Thyroid gland (tissue), 4 donors: ENCODE data around the gene CACNA1B. TPM values are rescaled to one million over a fixed set of nuclear protein-coding genes. Genes with fewer than 3 reads are reported as not detected.

Source experiments
- DNase-seq, 2 donors: peaks; one replicate each; pipeline ENCODE4 v3.0.0-alpha.2; 2019
- H3K27ac ChIP-seq, 3 donors: fragments of 200-600 bp; sonication (generic); 1 replicate in 2 of 3; 2 replicates in 1 of 3; pipeline ENCODE4 v1.5.1; 2016 to 2019; ENCODE audit warnings: mild to moderate bottlenecking in 1 of 3, moderate library complexity in 1 of 3
- H3K27me3 ChIP-seq: fragments of 200-600 bp; sonication (generic); one replicate; pipeline ENCODE4 v1.5.1; 2019
- H3K36me3 ChIP-seq, 2 donors: fragments of 200-600 bp; sonication (generic); one replicate each; pipeline ENCODE4 v1.5.1; 2016 to 2019
- H3K4me1 ChIP-seq, 2 donors: fragments of 200-600 bp; sonication (generic); one replicate each; pipeline ENCODE4 v1.5.1; 2017 to 2019
- H3K4me3 ChIP-seq, 3 donors: fragments of 200-600 bp; sonication (generic); replicated peaks in 1 of 3; 1 replicate in 2 of 3; 2 replicates in 1 of 3; pipeline ENCODE4 v1.5.1; 2016; ENCODE audit warnings: mild to moderate bottlenecking in 1 of 3
- H3K9me3 ChIP-seq: fragments of 200-600 bp; sonication (generic); one replicate; pipeline ENCODE4 v1.5.1; 2017
- POLR2A ChIP-seq, 2 donors: fragments of 450-650 bp; IDR thresholded peaks; one replicate each; pipeline ENCODE4 v1.6.1; 2017; ENCODE audit warnings: antibody characterized with exemption in 2 of 2, mild to moderate bottlenecking in 2 of 2, moderate library complexity in 1 of 2
- WGBS, 2 donors: methylation state at CpG; one replicate each; pipeline ENCODE4 v1.1.5; 2017; 5-methylcytosine and 5-hydroxymethylcytosine counted together
- intact Hi-C: fragments of 100-400 bp; cut with DNase I; formaldehyde crosslinking; loops from one replicate; pipeline ENCODE4 v1.15.1; 2023
- total RNA-seq, 4 donors: library from RNA; depleted of rRNA; stranded (reverse); fragments of >200 nt; gene quantifications; one replicate each; pipeline ENCODE4 v1.2.3, GENCODE V29; 2016
- TF ChIP-seq, protein P1 (sequence below), 6 experiments: fragments of 200-600 bp in 3 of 6; fragments of 450-650 bp in 3 of 6; sonication (generic) in 3 of 6; IDR thresholded peaks; one replicate each; pipeline ENCODE4 v1.5.1; 2016 to 2019; ENCODE audit warnings: antibody characterized with exemption in 6 of 6, mild to moderate bottlenecking in 2 of 6, inconsistent platforms in 1 of 6, moderate library complexity in 1 of 6

CACNA1B gene
- total RNA-seq, 4 donors from 2014 or later: 0.13 to 0.68 (median 0.35) TPM

DNA sequence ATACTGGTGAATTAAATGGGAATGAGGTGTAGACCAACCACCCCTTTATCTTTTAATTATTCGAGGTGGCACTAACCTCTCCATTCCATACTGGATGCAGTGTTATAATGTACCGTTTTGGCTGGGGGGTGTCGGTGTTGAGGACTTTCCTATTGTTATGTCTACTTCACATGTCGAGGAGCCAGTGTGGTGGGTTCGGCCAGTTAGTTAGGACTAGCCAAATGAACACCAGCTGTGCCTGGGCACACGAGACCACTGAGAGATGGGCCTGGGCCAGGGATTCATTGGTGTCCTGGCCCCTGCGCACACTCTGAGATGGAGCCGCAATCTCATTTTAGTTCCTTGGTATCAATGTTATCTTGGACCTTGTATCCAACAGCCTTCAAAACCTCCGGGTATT is 186.2 kb downstream of the CACNA1B start:
- Histone ChIP-seq H3K27me3 (no peaks in the 10 kb centered on the region), H3K4me3 (no peak overlapping the region), H3K9me3 (no peaks in the 10 kb centered on the region), H3K27ac (no peak overlapping the region), H3K4me1 (no peaks in the 10 kb centered on the region), H3K36me3 (no peaks in the 10 kb centered on the region)
- no peak for DNase-seq
- no peak for TF ChIP-seq POLR2A (IDR thresholded peaks at IDR 0.05)
- TF ChIP-seq, protein P1, sequence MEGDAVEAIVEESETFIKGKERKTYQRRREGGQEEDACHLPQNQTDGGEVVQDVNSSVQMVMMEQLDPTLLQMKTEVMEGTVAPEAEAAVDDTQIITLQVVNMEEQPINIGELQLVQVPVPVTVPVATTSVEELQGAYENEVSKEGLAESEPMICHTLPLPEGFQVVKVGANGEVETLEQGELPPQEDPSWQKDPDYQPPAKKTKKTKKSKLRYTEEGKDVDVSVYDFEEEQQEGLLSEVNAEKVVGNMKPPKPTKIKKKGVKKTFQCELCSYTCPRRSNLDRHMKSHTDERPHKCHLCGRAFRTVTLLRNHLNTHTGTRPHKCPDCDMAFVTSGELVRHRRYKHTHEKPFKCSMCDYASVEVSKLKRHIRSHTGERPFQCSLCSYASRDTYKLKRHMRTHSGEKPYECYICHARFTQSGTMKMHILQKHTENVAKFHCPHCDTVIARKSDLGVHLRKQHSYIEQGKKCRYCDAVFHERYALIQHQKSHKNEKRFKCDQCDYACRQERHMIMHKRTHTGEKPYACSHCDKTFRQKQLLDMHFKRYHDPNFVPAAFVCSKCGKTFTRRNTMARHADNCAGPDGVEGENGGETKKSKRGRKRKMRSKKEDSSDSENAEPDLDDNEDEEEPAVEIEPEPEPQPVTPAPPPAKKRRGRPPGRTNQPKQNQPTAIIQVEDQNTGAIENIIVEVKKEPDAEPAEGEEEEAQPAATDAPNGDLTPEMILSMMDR (IDR thresholded peaks at IDR 0.05): no peak
- 78 to 91% methylated on average over 9 of the region's 9 CpGs for WGBS, 2 donors
- intact Hi-C loops: no loop called here

DNA sequence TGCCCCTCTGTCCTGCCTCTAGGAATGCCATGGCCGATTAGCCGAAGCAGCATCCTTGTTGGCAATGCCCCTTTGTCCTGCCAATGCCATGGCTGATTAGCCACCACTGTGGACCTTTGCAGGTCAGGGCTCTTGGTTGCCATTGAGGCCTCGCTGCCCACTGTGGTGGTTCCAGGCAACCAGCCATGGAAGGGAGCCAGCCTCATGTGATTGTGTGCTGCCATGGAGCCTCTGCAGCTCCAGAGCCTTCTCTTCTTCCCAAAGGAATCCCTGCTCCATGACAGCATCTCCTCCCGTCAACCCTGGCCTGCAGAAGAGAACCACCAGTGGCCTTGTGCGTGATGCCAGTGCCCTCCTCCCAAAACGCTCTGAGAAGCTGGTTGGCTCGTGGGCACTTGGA is 187.0 kb downstream of the CACNA1B start:
- WGBS, 2 donors: 93 to 95% methylated on average over 7 of the region's 7 CpGs
- intact Hi-C loops: no loop called here
- Histone ChIP-seq H3K27me3 (no peaks in the 10 kb centered on the region), H3K9me3 (no peaks in the 10 kb centered on the region), H3K27ac (no peak overlapping the region), H3K36me3 (no peaks in the 10 kb centered on the region), H3K4me1 (no peaks in the 10 kb centered on the region), H3K4me3 (no peak overlapping the region)
- DNase-seq: no peak
- TF ChIP-seq POLR2A (IDR thresholded peaks at IDR 0.05): no peak
- TF ChIP-seq, protein P1 (IDR thresholded peaks at IDR 0.05): no peak

DNA sequence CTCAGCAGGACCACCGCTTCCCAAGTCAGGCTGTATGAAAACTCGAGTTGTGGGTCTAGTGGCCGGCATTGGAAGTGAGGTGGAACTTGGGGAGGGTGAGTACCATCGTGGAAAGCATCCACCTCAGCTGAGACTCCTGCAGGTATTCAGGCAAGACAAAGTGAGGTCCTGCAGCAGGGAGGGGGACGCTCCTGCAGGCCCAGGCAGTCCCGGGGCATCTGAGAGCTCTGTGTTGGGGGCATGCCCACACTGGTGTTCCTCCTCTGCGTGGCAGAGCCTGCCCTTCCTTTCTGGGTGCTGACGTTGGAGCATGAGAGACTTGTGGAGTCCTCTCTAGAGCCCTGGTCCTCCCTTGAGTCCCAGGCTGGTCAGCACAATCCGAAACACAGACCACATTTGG is 187.7 kb downstream of the CACNA1B start:
- no peak for DNase-seq
- 75 to 79% methylated on average over 5 to 9 of the region's 9 CpGs for WGBS, 2 donors
- Histone ChIP-seq H3K4me3 (no peak overlapping the region), H3K27ac (no peak overlapping the region), H3K4me1 (no peaks in the 10 kb centered on the region), H3K27me3 (no peaks in the 10 kb centered on the region), H3K9me3 (no peaks in the 10 kb centered on the region), H3K36me3 (no peaks in the 10 kb centered on the region)
- intact Hi-C loops: no loop called here
- TF ChIP-seq, protein P1 (IDR thresholded peaks at IDR 0.05): no peak
- no peak for TF ChIP-seq POLR2A (IDR thresholded peaks at IDR 0.05)

DNA sequence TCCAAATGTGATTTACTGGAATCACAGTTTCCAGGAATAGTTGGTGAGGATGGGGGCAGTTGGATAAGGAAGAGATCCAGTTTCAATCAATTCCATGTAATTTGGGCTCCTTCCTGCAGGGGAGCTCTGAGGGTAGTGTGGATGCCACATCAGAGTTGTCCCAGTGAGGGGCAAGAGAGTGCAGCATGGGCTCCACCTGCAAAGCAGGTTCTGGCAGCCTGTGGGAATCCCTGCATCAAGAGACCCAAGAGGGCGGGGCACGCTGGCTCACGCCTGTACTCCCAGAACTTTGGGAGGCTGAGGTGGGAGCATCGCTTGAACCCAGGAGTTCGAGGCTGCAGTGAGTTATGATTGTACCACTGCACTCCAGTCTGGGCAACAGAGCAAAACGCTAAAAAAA is 188.5 kb downstream of the CACNA1B start:
- no peaks in the 10 kb centered on the region for H3K9me3 ChIP-seq
- DNase-seq: no peak
- H3K4me3 ChIP-seq: no peak overlapping the region
- no peaks in the 10 kb centered on the region for H3K36me3 ChIP-seq
- TF ChIP-seq, protein P1 (IDR thresholded peaks at IDR 0.05): no peak
- TF ChIP-seq POLR2A (IDR thresholded peaks at IDR 0.05): no peak
- intact Hi-C loops: no loop called here
- 60 to 68% methylated on average over 6 of the region's 6 CpGs for WGBS, 2 donors
- H3K27ac ChIP-seq: no peak overlapping the region
- no peaks in the 10 kb centered on the region for H3K27me3 ChIP-seq
- H3K4me1 ChIP-seq: no peaks in the 10 kb centered on the region

DNA sequence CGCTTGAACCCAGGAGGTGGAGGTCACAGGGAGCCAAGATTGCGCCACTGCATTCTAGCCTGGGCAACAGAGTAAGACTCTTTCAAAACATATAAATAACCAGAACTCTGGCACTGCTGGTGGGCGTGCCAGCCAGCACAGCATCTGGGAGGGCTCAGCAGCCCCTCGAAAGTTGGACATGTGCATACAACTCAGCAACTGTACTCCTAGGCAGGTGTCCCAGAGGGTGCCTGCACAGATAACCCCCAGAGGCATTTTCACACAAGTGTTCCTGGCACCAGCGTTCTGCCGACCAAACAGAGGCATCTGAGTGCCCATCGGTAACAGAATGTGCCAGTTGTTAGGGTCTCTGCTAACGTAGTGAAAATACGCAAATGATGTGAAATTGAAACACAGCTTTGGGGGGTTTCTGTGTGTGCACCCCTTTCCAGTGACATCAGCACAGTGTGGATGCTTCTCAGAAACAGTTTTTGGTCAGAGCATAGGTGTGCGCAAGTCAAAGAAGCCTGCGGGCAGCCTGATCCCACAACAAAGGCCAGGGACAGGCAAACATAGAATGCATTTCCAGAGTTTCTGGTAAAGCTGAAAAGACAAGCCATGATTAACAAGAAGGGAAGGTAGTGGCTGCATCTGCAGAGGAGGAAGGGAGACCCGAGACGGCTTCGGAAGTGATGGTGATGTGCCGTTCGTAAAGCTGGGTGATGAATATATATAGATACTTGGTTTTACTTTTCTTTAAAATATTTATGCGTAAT is 190.2 kb downstream of the CACNA1B start:
- H3K4me3 ChIP-seq: no peak overlapping the region
- H3K27me3 ChIP-seq: no peaks in the 10 kb centered on the region
- TF ChIP-seq, protein P1 (IDR thresholded peaks at IDR 0.05): no peak
- TF ChIP-seq POLR2A (IDR thresholded peaks at IDR 0.05): no peak
- no peaks in the 10 kb centered on the region for H3K9me3 ChIP-seq
- no peak overlapping the region for H3K27ac ChIP-seq
- intact Hi-C loops: no loop called here
- WGBS, 2 donors: 91 to 93% methylated on average over 17 of the region's 17 CpGs
- no peak for DNase-seq
- no peaks in the 10 kb centered on the region for H3K4me1 ChIP-seq
- H3K36me3 ChIP-seq: no peaks in the 10 kb centered on the region
